NCI-H345 (cell line): Measurements from ENCODE around the gene PRSS8.
A peak's percentile ranks its signal among the peaks of the same experiment; 100 is the strongest.
"Not testable (repeated sequence)": the region's sequence is repeated elsewhere in the genome, so short reads cannot be mapped to it uniquely, and the experiment has no call there.

Experiments
- DNase-seq: peaks from one replicate; lab custom pipeline; 2025; lab: John Stamatoyannopoulos, UW

The PRSS8 gene

DNA sequence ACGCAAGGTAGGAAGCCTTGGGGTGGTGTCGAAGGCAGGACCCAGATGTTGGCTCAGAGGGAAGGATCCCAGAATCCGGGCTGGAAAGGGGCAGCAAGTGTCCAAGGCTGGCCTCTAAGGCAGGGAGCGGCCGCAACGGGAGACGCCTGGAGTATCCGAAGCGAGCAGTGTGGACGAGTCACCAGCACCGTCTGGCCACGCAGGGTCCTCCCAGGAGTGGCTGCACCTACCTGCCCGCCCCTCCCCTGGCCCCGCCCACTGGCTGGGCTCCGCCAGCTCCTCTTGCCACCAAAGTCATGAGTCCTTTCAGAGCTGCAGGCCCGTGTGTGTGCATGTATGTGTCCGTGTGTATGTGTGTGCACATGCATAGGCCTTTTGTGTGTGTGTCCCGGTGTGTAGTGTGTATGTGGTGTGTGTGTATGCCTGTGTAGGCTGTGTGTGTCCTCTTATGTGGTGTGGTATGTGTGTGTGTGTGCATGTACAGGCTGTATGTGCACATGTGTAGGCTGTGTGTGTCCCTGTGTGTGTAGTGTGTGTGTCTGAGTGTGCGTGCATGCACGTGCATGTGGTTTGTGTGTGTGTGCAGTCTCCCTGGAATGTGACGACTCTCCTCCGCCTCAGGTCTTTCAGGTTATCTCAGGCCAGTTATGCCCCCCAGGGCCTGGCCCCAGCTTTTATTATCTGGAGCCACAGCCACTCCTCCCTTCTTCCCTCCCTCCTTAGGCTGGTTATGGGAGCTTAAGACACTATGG, at the start of gene PRSS8:
Gene PRSS8 (minus strand): TSS at position 193 of the 752 bp plus-strand sequence. CDS start 229 bp downstream, outside the sequence.
- DNase-seq, result no peak

DNA sequence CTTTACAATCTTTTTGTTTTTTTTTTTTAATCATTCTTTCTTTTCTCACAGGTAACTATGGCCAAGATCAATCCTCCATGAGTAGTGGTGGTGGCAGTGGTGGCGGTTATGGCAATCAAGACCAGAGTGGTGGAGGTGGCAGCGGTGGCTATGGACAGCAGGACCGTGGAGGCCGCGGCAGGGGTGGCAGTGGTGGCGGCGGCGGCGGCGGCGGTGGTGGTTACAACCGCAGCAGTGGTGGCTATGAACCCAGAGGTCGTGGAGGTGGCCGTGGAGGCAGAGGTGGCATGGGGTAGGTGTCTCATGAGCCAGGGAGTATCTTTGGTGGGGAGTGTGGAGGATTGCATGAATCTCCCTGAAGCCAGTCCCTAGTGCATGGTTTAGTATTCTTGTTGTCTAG, 49.4 kb upstream of the PRSS8 start:
- no peak for DNase-seq

DNA sequence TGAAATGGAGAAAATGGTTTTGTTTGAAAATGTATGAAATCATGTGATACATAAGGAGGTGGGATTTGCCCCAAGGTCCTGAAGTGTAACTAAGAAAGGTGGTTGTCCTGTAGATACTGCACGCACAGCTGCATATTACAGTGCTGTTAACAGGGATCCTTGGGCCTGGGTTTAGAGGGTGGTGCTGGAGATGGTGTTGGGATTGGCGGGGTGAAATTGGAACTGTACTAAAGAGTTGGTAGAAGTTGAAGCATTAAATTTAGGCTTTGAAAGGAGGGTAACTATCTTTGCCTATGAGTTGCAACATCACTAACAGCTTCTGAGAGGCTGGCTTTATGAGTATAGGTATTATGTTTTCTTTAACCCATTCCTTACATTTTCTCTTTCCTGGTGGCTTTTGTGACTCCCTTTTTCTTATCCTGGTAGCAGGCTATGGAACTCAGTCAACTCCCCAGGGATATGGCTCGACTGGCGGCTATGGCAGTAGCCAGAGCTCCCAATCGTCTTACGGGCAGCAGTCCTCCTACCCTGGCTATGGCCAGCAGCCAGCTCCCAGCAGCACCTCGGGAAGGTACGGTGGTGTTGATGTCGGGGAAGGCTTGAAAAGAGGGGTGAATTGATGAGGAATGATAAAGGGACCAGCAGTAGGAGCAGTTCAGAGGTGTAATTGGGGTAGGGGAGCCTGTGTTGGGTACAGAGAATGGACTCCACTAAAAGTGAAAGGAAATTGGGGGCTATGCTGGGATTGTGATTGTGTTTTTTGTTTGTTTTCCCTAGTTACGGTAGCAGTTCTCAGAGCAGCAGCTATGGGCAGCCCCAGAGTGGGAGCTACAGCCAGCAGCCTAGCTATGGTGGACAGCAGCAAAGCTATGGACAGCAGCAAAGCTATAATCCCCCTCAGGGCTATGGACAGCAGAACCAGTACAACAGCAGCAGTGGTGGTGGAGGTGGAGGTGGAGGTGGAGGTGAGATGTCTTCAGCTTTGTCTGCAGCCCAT, 48.2 kb upstream of the PRSS8 start:
- no peak for DNase-seq

DNA sequence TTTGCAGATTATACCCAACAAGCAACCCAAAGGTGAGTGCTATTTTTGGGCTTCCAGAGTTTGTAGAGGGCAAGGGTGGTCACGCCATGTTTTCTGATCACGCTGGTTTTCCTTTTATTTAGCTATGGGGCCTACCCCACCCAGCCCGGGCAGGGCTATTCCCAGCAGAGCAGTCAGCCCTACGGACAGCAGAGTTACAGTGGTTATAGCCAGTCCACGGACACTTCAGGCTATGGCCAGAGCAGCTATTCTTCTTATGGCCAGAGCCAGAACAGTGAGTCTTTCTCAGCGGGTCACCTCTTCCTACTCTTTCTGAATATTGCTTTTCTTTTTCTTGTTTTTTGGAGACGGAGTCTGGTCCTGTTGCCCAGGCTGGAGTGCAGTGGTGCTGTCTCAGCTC, 46.9 kb upstream of the PRSS8 start:
- no peak for DNase-seq

DNA sequence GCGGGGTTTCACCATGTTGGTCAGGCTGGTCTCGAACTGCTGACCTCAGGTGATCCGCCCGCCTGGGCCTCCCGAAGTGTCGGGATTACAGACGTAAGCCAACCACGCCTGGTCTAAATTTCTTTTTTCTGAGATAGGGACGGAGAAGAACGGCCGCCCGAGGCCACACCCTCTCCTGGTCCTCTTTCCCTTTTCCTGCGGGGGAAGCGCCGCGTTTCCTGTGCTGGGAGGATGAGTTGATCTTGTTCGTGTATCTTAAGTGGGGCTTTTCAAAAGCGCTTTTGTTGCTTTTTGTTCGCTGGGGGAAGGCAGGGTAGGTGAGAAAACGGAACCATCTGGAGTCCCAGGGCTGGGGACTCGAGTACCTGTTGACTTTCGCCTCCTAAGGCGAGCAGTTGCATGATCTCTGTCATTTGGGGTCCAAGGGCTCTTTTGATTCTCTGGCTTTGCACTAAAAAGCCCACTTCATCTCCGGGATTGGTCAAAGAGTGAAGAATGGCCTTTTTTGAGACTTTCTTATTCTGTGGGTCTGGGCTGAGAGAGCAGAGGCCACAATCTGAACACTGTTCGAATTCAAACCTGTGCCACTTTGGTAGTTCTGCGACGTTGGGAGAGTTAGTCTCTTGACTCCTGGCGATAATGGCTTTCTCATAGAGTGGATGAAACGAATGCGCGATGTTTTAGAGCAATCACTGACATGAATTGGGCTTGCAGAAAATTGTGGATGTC, 45.7 kb upstream of the PRSS8 start:
- DNase-seq, result peak; percentile 40

DNA sequence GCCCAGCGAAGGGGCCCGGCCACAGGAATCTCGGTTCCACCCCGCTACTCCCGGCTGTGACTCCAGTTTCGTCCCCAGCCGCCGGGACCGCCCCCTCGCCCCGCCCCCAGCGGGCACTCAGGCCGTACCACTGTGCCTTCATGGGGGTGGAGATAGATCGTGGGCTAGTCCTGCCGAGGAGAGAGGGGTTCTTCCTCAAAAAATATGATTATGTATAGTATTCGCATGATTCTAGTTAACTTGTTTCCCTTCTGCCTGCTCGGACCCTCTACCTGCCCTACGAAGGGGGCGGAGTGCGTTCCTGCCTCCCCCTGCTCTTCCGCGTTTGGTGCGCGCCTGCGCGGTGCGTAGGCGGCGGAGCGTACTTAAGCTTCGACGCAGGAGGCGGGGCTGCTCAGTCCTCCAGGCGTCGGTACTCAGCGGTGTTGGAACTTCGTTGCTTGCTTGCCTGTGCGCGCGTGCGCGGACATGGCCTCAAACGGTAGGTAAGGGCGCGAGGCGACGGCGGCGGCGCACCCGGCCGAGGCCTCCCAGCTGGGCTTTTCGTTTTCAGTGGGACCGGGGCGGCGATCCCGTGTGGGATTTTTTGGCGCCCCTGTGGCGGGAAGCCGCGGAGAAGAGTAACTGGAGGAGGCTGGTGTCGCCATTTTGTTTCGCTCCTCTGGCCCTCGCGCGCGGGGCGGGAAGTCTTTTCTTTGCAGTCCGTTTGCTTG, 44.4 kb upstream of the PRSS8 start, which contains the start of gene FUS:
Gene FUS (plus strand): TSS at position 393 of the 713 bp plus-strand sequence. CDS start 76 bp downstream, at position 469.
- DNase-seq, result peak; percentile 96

DNA sequence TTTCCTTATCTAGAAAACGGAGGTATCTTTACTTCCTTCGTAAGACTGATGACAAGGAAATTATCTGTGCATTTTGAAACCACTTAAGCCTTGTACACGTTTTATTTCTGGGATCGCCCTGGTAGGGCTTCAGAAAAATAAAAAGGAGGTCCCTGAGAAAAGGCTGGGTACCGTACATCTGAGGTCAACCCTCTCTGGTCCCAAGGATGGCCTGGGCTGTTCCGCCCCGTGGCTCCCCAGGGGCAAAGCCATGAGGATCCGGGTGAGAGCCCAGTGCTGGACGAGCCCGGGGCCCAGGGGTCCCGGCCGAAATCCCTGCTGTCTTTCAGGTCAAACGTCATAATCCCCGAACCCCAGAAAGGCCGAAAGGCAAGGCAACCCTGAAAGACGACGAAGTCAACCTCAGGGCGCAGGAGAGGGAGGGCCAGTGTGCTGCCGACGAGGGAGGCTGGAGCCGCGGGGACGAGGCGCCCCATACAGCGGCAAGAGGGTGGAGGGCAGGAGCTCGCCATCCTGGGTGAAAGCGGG, 43.8 kb upstream of the PRSS8 start:
- DNase-seq, result no peak

DNA sequence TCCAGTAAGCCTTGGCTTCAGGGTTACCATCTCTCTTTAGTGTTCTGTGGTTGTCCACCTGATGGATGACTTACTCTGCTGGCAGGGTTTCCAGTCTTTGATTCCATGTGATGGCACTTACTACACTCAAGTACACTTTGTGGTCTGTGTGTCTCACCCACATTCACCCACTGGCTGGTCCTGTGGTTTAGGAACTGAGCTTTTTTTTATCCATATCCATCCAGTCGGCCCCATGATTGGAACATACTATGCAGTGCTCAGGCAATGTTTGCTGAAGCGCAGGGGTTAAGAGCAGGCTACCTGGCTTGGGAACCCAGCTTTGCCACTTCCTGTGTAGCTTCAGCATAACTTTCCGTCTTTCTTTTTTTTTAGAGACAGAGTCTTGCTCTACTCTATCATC, 41.6 kb upstream of the PRSS8 start:
- DNase-seq, result no peak

DNA sequence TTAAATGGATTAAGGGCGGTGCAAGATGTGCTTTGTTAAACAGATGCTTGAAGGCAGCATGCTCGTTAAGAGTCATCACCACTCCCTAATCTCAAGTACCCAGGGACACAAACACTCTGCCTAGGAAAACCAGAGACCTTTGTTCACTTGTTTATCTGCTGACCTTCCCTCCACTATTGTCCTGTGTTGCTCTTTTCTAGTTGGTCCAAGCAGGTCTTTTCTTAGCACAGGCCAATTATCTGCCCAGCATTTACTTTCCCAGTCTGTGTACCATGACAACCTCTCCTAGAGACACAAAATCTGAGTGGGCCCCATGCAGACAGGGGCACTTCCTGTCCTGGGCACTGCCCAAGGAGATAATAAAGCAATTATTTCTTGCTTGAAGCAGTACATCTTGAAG, 34.5 kb upstream of the PRSS8 start:
- DNase-seq, result peak; percentile 7

DNA sequence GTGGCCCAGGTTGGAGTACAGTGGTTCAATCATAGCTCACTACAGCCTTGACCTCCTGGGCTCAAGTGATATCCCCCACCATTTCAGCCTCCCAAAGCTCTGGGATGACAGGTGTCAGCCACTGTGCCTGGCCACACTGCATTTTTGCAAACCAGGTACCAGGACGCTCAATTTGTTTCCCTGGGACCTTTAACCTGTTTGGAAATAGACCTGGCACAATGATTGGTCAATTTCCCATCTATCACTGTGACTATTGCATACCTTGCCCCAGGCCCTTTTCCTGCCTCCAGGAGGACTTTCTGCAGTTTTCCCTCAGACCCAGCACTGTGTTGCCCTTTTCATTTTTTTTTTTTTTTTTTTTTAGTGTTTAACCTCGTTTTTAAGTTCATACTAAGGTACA, 33.3 kb upstream of the PRSS8 start:
- no peak for DNase-seq

DNA sequence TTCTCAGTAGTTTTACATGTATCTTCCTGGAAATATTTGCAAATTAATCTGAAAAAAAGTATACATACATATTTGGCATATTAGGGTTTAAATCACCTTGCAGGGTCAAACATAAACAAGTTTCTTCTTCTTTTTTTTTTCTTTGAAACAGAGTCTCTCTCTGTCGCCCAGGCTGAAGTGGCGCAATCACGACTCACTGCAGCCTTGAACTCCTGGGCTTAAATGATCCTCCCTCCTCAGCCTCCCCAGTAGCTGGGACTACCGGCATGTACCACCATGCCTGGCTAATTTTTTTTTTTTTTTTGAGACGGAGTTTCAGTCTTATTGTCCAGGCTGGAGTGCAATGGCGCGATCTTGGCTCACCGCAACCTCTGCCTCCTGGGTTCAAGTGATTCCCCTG, 31.8 kb upstream of the PRSS8 start:
- no peak for DNase-seq

DNA sequence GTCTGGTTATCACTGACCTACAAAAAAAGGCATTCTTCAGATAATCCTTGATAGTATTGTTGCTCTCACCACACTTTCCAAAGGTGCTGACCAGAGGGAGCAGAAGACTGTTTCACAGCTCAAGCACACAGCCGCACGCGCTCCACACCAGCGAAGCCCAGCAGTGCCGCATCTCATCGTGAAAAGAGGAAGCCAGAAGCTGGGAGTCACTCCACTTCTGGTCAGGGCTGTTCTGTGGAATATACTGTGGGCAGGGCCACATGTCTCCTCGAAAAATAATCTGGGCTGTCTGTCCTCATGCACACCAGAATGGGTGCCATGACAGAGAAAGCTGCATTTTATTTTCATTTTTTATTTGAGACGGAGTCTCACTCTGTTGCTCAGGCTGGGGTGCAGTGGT, 21.6 kb upstream of the PRSS8 start:
- no peak for DNase-seq

DNA sequence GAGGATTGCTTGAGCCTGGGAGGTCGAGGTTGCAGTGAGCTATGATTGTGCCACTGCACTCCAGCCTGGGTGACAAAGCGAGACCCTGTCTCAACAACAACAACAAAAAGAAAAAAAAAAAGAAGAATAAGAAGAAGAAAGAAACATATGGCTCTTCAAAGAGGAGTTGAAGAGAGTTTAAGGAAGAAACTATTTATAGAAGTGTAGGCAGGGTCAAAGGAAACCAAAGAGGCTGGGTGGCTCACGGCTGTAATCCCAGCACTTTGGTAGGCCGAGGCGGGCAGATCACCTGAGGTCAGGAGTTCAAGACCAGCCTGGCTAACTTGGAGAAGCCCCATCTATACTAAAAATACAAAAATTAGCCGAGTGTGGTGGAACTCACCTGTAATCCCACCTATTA, 15.4 kb upstream of the PRSS8 start:
- not testable (repeated sequence) for DNase-seq

DNA sequence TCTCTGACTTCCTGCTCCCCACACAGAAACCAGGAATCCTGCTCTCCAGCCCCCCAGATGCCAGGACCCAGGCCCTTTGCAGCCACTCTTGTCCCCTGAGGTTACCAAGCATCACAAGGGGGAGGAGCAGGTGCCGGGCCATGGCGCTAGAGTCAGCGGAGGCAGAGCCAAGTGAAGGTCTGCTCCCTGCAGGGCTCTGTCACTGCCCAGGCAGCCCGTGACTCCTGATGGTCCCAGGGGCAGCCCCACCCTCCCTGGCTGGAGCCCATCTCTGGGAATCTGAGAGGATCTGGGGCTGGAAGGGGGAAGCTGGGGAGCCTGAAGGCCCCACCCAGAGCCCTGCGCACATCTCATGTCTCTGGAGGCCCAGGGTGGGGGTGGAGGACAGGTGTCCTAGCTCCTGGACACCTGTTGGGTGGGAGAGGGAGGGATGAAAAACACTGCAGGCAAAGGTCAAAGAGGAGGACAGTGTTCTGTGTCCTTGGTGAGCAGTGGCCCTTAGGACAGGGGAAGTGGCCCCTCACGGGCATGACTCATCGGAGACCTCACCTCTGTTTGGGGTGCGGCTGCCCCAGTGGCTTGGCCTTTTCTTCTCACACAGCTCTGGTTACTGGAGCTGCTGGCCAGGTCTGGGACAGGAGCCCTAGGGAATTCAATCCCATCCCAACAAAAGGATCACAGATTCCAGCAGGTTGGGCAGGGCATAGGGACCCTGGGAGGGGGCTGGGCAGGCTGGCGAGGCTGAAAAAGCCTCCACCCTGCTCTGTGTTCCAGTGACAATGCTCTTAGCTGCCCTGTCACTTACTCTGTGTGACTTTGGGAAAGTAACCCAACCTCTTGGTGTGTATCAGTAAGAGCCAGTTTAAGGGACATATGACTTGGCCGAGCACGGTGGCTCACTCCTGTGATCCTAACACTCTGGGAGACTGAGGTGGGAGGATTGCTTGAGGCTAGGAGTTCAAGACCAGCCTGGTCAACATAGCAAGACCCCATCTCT, 14.7 kb upstream of the PRSS8 start, which contains the start of gene PRSS36:
Gene PRSS36 (minus strand): TSS at position 173 of the 997 bp plus-strand sequence. CDS start 31 bp downstream, at position 142.
- DNase-seq, result no peak

DNA sequence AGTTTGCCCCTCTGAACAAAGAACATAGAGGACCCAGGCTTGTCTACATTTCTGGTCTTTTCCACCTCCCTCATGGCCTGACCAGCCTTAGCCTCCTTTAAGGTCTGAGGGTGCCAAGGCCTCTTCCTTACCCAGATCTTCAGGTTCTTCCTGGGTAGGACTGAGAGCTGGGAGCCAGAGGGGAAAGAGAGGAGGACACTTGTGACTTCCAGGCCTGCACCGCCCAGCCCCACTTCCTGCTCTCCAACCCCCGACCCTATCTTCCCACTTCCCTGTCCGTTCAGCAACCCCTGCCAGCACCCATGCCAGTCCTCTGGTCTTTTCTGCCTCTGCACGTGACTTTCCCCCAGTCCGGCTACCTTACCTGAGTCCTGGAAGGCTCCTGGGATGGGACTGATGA, 13.8 kb upstream of the PRSS8 start:
- no peak for DNase-seq

DNA sequence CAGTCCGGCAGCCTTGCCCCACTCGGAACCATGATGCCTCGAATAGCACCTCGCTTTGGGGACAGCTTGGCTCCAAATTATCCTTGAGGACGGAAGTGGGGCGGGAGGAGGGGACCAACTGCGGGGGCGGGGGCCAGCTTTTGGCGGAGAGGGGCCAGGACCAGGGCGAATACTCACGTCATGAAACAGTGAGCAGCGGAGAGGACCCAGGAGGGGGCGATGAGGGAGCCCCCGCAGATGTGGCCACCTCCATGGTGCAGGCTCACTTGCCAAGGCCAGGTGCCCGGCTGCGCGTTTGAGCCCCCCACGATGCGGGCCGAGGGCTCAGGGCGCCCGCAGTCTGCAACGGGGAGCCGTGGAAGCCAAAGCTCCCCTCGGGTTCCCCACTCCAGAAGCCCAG, 13.4 kb upstream of the PRSS8 start:
- no peak for DNase-seq

DNA sequence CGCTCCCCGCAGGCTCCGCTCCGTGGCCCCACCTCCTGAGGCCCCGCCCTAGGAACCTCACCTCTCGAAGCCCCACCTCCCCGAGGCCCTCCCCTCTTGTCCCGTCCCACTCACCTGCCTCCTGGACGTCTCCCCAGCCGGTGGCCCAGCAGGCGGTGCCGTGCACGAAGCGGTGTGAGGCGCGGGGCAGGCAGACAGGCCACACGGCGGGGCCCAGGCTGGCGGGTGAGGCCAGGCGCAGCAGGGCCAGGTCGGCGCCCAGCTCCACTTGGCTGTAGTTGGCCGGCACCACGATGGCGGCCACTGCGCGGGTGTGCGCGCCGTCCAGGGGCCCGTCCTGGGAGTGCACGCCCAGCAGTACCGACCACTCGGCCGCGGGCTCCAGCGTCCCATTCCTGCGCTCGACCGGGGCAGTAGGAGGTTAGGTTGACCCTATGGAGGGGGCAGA, 12.8 kb upstream of the PRSS8 start:
- no peak for DNase-seq

DNA sequence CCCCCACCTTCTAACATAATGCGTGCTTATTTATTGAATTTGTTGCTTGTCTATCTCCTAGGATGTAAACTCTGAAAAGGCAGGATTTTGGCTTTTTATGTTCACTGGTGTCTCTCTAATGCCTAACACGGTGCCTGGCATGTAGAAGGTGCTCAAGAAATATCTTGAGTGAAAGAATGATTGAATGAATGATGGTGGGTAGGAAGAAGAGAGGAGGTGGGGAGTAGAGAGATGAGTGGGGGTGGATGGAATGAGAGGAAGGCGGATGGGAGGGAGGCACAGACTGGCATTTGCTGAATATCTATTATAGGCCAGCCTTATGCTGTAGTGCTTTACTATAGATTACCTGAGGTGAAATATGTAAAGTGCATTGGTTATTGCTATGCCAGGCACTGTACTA, 12.0 kb upstream of the PRSS8 start:
- DNase-seq, result no peak

DNA sequence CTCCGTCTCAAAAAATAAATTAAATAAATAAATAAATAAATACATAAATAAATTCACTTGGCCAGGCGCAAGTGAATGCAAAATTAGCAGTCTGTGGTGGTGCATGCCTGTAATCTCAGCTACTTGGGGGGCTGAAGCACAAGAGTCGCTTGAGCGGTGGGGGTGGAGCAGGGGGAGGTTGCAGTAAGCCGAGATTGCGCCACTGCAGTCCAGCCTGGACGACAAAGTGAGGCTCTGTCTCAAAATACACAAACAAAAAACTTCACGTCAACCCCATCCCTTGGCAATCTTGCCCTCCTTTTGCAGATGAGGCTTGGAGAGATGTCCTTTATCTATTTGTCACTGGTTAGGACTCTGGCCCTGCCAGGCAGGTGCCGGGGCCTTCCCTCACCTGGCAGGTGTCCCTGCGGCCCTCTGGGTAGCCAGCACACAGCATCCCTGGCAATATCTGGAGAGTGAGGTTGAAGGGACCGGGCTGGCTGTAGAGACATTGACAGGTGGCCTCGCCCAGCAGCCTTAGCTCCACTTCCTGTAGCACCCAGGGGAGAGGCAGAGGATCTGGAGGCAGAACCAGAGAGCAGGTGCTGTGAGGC, 10.0 kb upstream of the PRSS8 start:
- DNase-seq, result peak; percentile 17
